Fibroblast of the conjunctiva (primary cell): Measurements from ENCODE around the gene LYPD6B.
A peak's percentile ranks its signal among the peaks of the same experiment; 100 is the strongest.

Experiments used
- DNase-seq: peaks from one replicate; pipeline ENCODE4 v3.0.0-alpha.2; 2010; ENCODE audit warnings: low read depth

LYPD6B gene

GRCh38 chr2:149038442-149039212 lies at the start of gene LYPD6B:
TSS of gene LYPD6B (plus strand) at chr2:149038699. CDS start at chr2:149130949, 92,250 bp downstream.
- no peak for DNase-seq

GRCh38 chr2:148989882-148990493 lies 48.5 kb upstream of the LYPD6B start:
- peak; percentile 79 for DNase-seq

GRCh38 chr2:148990968-148991367 lies 47.5 kb upstream of the LYPD6B start:
- DNase-seq, result no peak

GRCh38 chr2:148992448-148992847 lies 46.1 kb upstream of the LYPD6B start:
- no peak for DNase-seq

GRCh38 chr2:148993351-148993750 lies 45.1 kb upstream of the LYPD6B start:
- no peak for DNase-seq

- no peak for DNase-seq
Observed at GRCh38 chr2:148994341-148994740, 44.2 kb upstream of the LYPD6B start.

GRCh38 chr2:148996805-148997204 lies 41.7 kb upstream of the LYPD6B start:
- DNase-seq, result no peak

GRCh38 chr2:148998165-148998830 lies 40.2 kb upstream of the LYPD6B start:
- no peak for DNase-seq

- no peak for DNase-seq
Observed at GRCh38 chr2:148998831-148999200, 39.7 kb upstream of the LYPD6B start.

GRCh38 chr2:148999451-148999921 lies 39.0 kb upstream of the LYPD6B start:
- DNase-seq, result no peak

- DNase-seq, result no peak
Observed at GRCh38 chr2:149000158-149000938, 38.2 kb upstream of the LYPD6B start.

GRCh38 chr2:149001496-149001895 lies 37.0 kb upstream of the LYPD6B start:
- DNase-seq, result no peak

- no peak for DNase-seq
Observed at GRCh38 chr2:149002378-149002890, 36.1 kb upstream of the LYPD6B start.

- DNase-seq, result no peak
Observed at GRCh38 chr2:149002891-149003740, 35.4 kb upstream of the LYPD6B start.

GRCh38 chr2:149004836-149005235 lies 33.7 kb upstream of the LYPD6B start:
- DNase-seq, result no peak

GRCh38 chr2:149005471-149006077 lies 32.9 kb upstream of the LYPD6B start:
- no peak for DNase-seq

GRCh38 chr2:149006883-149007543 lies 31.5 kb upstream of the LYPD6B start:
- no peak for DNase-seq

GRCh38 chr2:149008381-149008780 lies 30.1 kb upstream of the LYPD6B start:
- no peak for DNase-seq

- DNase-seq, result no peak
Observed at GRCh38 chr2:149009576-149010461, 28.7 kb upstream of the LYPD6B start.
